Measurements from ENCODE around the gene LRP2.

LRP2 gene

DNA sequence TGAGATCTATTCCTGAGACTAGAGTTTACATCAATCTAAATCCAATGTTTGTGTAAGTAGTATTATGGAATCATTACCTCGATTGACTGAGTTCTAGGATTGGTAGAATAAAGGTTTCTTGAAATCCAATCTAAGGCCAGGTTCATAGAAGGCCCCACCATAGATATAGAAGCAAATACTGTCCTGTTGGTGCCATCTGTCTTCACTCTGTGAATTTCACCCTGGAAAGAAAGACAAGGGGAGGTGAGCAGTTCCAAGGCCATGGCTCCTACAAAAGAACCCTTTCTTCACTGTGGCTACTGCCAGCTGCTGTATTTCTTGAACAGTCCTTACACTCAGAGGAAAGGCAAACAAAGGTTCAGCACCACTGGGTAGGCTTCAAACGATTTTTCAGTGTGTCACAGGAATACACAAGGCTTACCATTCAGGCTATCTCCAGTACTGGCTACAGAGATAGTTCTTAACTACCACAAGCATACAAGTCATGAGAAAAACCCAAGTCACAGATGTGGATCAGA lies 137.0 kb downstream of the LRP2 start:
- Histone ChIP-seq H3K27me3 (no peaks in the 10 kb centered on the region), H3K27ac (no peak overlapping the region), H3K36me3 (no peaks in the 10 kb centered on the region), H3K9me3 (no peaks in the 10 kb centered on the region), H3K4me1 (no peaks in the 10 kb centered on the region), H3K4me3 (no peak overlapping the region)
- intact Hi-C loops (cut with DNase I; ENCODE audit: low total_unique reads), result no loop called here
- TF ChIP-seq, protein P1, sequence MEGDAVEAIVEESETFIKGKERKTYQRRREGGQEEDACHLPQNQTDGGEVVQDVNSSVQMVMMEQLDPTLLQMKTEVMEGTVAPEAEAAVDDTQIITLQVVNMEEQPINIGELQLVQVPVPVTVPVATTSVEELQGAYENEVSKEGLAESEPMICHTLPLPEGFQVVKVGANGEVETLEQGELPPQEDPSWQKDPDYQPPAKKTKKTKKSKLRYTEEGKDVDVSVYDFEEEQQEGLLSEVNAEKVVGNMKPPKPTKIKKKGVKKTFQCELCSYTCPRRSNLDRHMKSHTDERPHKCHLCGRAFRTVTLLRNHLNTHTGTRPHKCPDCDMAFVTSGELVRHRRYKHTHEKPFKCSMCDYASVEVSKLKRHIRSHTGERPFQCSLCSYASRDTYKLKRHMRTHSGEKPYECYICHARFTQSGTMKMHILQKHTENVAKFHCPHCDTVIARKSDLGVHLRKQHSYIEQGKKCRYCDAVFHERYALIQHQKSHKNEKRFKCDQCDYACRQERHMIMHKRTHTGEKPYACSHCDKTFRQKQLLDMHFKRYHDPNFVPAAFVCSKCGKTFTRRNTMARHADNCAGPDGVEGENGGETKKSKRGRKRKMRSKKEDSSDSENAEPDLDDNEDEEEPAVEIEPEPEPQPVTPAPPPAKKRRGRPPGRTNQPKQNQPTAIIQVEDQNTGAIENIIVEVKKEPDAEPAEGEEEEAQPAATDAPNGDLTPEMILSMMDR (IDR thresholded peaks at IDR 0.05), result no peak
- no peak for DNase-seq

GRCh38 chr2:169222665-169223064 lies 139.7 kb downstream of the LRP2 start:
- intact Hi-C loops (cut with DNase I; ENCODE audit: low total_unique reads), result no loop called here
- Histone ChIP-seq H3K4me3 (no peak overlapping the region), H3K27ac (no peak overlapping the region), H3K36me3 (no peaks in the 10 kb centered on the region), H3K27me3 (no peaks in the 10 kb centered on the region), H3K9me3 (no peaks in the 10 kb centered on the region), H3K4me1 (no peaks in the 10 kb centered on the region)
- TF ChIP-seq, protein P1 (IDR thresholded peaks at IDR 0.05), result no peak
- DNase-seq, result no peak

DNA sequence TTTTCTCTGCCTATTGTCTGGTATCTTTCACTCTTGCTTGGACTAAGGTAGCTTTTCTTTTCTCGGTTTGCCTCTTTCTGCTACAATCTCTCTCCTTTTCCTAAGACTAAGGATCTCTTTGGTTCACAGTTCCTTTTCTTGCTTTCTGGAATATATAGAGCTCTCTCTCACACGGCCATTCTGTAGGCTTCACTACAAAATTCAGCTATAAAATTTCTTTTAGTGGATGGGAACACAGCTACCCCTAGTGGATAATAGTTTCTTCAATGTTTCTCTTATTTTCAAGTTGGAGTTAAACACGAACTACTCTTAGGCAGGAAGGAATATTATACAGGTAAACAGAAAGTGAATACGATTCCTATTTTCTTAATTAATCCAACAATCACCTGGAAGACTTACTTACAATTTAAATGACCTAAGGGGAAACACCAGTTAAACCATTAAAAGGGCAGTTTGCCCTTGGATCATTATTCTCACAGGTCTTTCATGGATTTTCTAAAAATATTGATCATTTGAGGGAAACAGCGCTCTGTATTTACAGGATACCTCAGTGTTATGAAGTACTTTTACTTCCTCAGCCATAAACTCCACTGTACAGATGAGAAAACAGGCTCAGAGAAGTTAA lies 140.5 kb downstream of the LRP2 start:
- no peak overlapping the region for H3K4me3 ChIP-seq
- no peaks in the 10 kb centered on the region for H3K27me3 ChIP-seq
- TF ChIP-seq, protein P1 (IDR thresholded peaks at IDR 0.05), result no peak
- no peaks in the 10 kb centered on the region for H3K36me3 ChIP-seq
- H3K27ac ChIP-seq, result no peak overlapping the region
- DNase-seq, result no peak
- no peaks in the 10 kb centered on the region for H3K9me3 ChIP-seq
- intact Hi-C loops (cut with DNase I; ENCODE audit: low total_unique reads), result no loop called here
- H3K4me1 ChIP-seq, result no peaks in the 10 kb centered on the region

- Histone ChIP-seq H3K4me3 (no peak overlapping the region), H3K27me3 (no peaks in the 10 kb centered on the region), H3K4me1 (no peaks in the 10 kb centered on the region), H3K9me3 (no peaks in the 10 kb centered on the region), H3K27ac (no peak overlapping the region), H3K36me3 (no peaks in the 10 kb centered on the region)
- TF ChIP-seq, protein P1 (IDR thresholded peaks at IDR 0.05), result no peak
- DNase-seq, result no peak
- intact Hi-C loops (cut with DNase I; ENCODE audit: low total_unique reads), result no loop called here
These were observed 151.4 kb downstream of the LRP2 start for GRCh38 chr2:169210917-169211316.

DNA sequence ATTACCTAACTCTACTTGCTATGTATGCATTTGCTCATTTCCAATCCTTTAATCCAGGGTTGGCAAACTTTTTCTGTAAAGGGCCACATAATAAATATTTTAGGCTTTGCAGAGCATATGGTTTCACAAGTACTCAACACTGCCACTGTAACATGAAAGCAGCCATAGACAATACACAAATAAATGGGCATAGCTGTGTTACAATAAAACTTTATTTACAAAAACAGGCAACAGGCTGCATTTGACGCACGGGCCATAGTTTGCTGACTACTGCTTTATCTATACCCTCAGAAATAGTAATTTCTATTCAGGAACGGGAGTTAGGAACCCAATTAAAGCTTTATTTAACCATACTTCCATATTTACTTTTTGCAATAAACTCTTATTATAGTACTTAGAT lies 154.3 kb downstream of the LRP2 start:
- Histone ChIP-seq H3K4me3 (no peak overlapping the region), H3K4me1 (no peaks in the 10 kb centered on the region), H3K9me3 (no peaks in the 10 kb centered on the region), H3K27ac (no peak overlapping the region), H3K36me3 (no peaks in the 10 kb centered on the region), H3K27me3 (no peaks in the 10 kb centered on the region)
- TF ChIP-seq, protein P1 (IDR thresholded peaks at IDR 0.05), result no peak
- intact Hi-C loops (cut with DNase I; ENCODE audit: low total_unique reads), result loop anchor here (5.0 kb wide), 1 partner anchor 109 kb away; no protein-coding TSS in a partner anchor
- DNase-seq, result no peak
